OCI-LY1 (cell line): Measurements from ENCODE around the gene GRXCR2.
A peak's percentile ranks its signal among the peaks of the same experiment; 100 is the strongest.
"Not testable (repeated sequence)": the region's sequence is repeated elsewhere in the genome, so short reads cannot be mapped to it uniquely, and the experiment has no call there.

Experiments
- H2AFZ ChIP-seq: fragments of 200-600 bp; sonication (generic), shearing (Covaris generic); 2 replicates; pipeline ENCODE4 v1.6.0; 2014; ENCODE audit warnings: antibody characterized with exemption, mild to moderate bottlenecking, low read length
- H3F3A ChIP-seq: fragments of 200-600 bp; sonication (generic), shearing (Covaris generic); 2 replicates; pipeline ENCODE4 v1.6.0; 2014; ENCODE audit warnings: mild to moderate bottlenecking, antibody characterized with exemption, low read length, moderate library complexity; ENCODE audit not compliant: insufficient read depth
- H3K27ac ChIP-seq: fragments of 200-600 bp; sonication (generic); 2 replicates; pipeline ENCODE4 v1.5.1; 2014; ENCODE audit warnings: low read length, mixed run types, mild to moderate bottlenecking, low read depth; ENCODE audit not compliant: poor library complexity, severe bottlenecking
- H3K27me3 ChIP-seq: fragments of 200-600 bp; sonication (generic); 2 replicates; pipeline ENCODE4 v1.6.0; 2014; ENCODE audit warnings: antibody characterized with exemption, mild to moderate bottlenecking, low read length, moderate library complexity; ENCODE audit not compliant: insufficient read depth
- H3K36me3 ChIP-seq: fragments of 200-600 bp; sonication (generic); 2 replicates; pipeline ENCODE4 v1.6.1; 2014; ENCODE audit warnings: mild to moderate bottlenecking, antibody characterized with exemption, low read length, moderate library complexity, mixed read lengths; ENCODE audit not compliant: insufficient read depth
- H3K4me1 ChIP-seq: fragments of 200-600 bp; sonication (generic); 2 replicates; pipeline ENCODE4 v1.5.1; 2014; ENCODE audit warnings: mild to moderate bottlenecking, low read length, moderate library complexity; ENCODE audit not compliant: insufficient read depth, severe bottlenecking
- H3K4me2 ChIP-seq: fragments of 200-600 bp; sonication (generic), shearing (Covaris generic); 2 replicates; pipeline ENCODE4 v1.6.1; 2014; ENCODE audit warnings: low read length
- H3K4me3 ChIP-seq: fragments of 200-600 bp; sonication (generic); 2 replicates; pipeline ENCODE4 v1.5.1; 2014; ENCODE audit warnings: low read length, low read depth, mild to moderate bottlenecking, mixed read lengths; ENCODE audit not compliant: poor library complexity, severe bottlenecking
- H3K79me2 ChIP-seq: fragments of 200-600 bp; shearing (Covaris generic); 2 replicates; pipeline ENCODE4 v1.6.1; 2016; ENCODE audit warnings: mixed run types, low read length, mixed read lengths; ENCODE audit not compliant: insufficient read depth
- H3K9ac ChIP-seq: fragments of 200-600 bp; sonication (generic), shearing (Covaris generic); 2 replicates; pipeline ENCODE4 v1.6.1; 2014; ENCODE audit warnings: mild to moderate bottlenecking, low read length, mixed read lengths
- H3K9me2 ChIP-seq: fragments of 200-600 bp; sonication (generic), shearing (Covaris generic); 2 replicates; pipeline ENCODE4 v1.6.1; 2014; ENCODE audit warnings: low read depth, mild to moderate bottlenecking, low read length, mixed read lengths
- H3K9me3 ChIP-seq: fragments of 200-600 bp; shearing (Covaris generic); 2 replicates; pipeline ENCODE4 v1.6.1; 2014; ENCODE audit warnings: low read length, mixed read lengths
- H4K20me1 ChIP-seq: fragments of 200-600 bp; sonication (generic), shearing (Covaris generic); 2 replicates; pipeline ENCODE4 v1.6.0; 2016; ENCODE audit warnings: mild to moderate bottlenecking, low read length; ENCODE audit not compliant: insufficient read depth
- CTCF ChIP-seq: fragments of 200-600 bp; sonication (generic), shearing (Covaris generic); IDR thresholded peaks from 2 replicates; pipeline ENCODE4 v1.5.1; 2017; ENCODE audit warnings: mild to moderate bottlenecking, antibody characterized with exemption, low read length, moderate library complexity, mixed read lengths
- EZH2 ChIP-seq: fragments of 200-600 bp; sonication (generic), shearing (Covaris generic); IDR thresholded peaks from 2 replicates; pipeline ENCODE4 v1.8.0; 2017; ENCODE audit warnings: borderline replicate concordance, mixed run types, mild to moderate bottlenecking, antibody characterized with exemption, low read length, moderate library complexity, mixed read lengths

GRXCR2 gene

GRCh38 chr5:145838276-145838675 lies 34.5 kb downstream of the GRXCR2 start:
- Histone ChIP-seq H3K4me3 (no peak overlapping the region), H2AFZ (no peak overlapping the region), H4K20me1 (no peaks in the 10 kb centered on the region), H3K79me2 (no peaks in the 10 kb centered on the region), H3K27me3 (no peaks in the 10 kb centered on the region), H3K9me3 (no peaks in the 10 kb centered on the region), H3F3A (no peaks in the 10 kb centered on the region), H3K36me3 (no peaks in the 10 kb centered on the region), H3K4me1 (no peaks in the 10 kb centered on the region), H3K27ac (no peak overlapping the region), H3K9ac (no peak overlapping the region), H3K4me2 (no peak overlapping the region), H3K9me2 (no peaks in the 10 kb centered on the region)
- TF ChIP-seq CTCF (no peak), EZH2 (no peak)

- H3K9me2 ChIP-seq, H4K20me1 ChIP-seq, H3K27me3 ChIP-seq, H3K27ac ChIP-seq, H2AFZ ChIP-seq, H3K79me2 ChIP-seq, H3K4me2 ChIP-seq, H3F3A ChIP-seq, H3K9ac ChIP-seq, H3K9me3 ChIP-seq, H3K4me3 ChIP-seq, H3K4me1 ChIP-seq, H3K36me3 ChIP-seq: not testable (repeated sequence)
Observed at GRCh38 chr5:145836241-145836640, 36.6 kb downstream of the GRXCR2 start.

- no peaks in the 10 kb centered on the region for H3K79me2 ChIP-seq
- no peak for TF ChIP-seq EZH2
- no peak for TF ChIP-seq CTCF
- no peaks in the 10 kb centered on the region for H3K27me3 ChIP-seq
- no peaks in the 10 kb centered on the region for H4K20me1 ChIP-seq
- no peaks in the 10 kb centered on the region for H3K4me1 ChIP-seq
- no peak overlapping the region for H3K27ac ChIP-seq
- H3K36me3 ChIP-seq = no peaks in the 10 kb centered on the region
- H3K9me2 ChIP-seq = no peaks in the 10 kb centered on the region
- no peak overlapping the region for H3K4me2 ChIP-seq
- H2AFZ ChIP-seq = no peak overlapping the region
- no peak overlapping the region for H3K4me3 ChIP-seq
- no peaks in the 10 kb centered on the region for H3K9me3 ChIP-seq
- H3K9ac ChIP-seq = no peak overlapping the region
- no peaks in the 10 kb centered on the region for H3F3A ChIP-seq
Observed at GRCh38 chr5:145835848-145836239, 37.0 kb downstream of the GRXCR2 start.

- Histone ChIP-seq H3K9ac (no peak within 1 kb of the TSS), H3K79me2 (no peaks in the 10 kb centered on the region), H2AFZ (no peak within 1 kb of the TSS), H3K36me3 (no peaks in the 10 kb centered on the region), H3K9me3 (no peaks in the 10 kb centered on the region), H3K9me2 (no peaks in the 10 kb centered on the region), H3K4me3 (no peak within 1 kb of the TSS), H3K27ac (no peak within 1 kb of the TSS), H3K27me3 (no peaks in the 10 kb centered on the region), H4K20me1 (no peaks in the 10 kb centered on the region), H3K4me2 (peak within 1 kb of the TSS; percentile 25; the same call in 1 of the 2 replicates), H3F3A (no peaks in the 10 kb centered on the region), H3K4me1 (no peaks in the 10 kb centered on the region)
- TF ChIP-seq CTCF = no peak
- TF ChIP-seq EZH2 = no peak
Observed at GRCh38 chr5:145834917-145835847, 37.6 kb downstream of the GRXCR2 start, which contains the start of gene PRELID2. PRELID2 (minus strand) TSS chr5:145835342; CDS start chr5:145835251, 91 bp downstream.
